ENCODE measurements around the gene EXOC1L. TPM values are rescaled to one million over a fixed set of nuclear protein-coding genes. Genes with fewer than 3 reads are reported as not detected.
"Not testable (repeated sequence)": the region's sequence is repeated elsewhere in the genome, so short reads cannot be mapped to it uniquely, and the experiment has no call there.

Gene EXOC1L
- total RNA-seq, 1 donor from 2014 or later, result not detected

- ChIA-PET POLR2A (no interaction called here), CTCF (no interaction called here)
- Mint-ChIP-seq H3K4me3 (no peak overlapping the region), H3K36me3 (ENCODE audit: low read depth) (no peaks in the 10 kb centered on the region), H3K9me3 (peaks cover 4% of the 10 kb centered on the region), H3K27ac (no peak overlapping the region), H3K27me3 (peaks cover 52% of the 10 kb centered on the region), H3K4me1 (no peaks in the 10 kb centered on the region)
- DNase-seq (no peak), ATAC-seq (ENCODE audit: low read depth) (no peak)
- TF ChIP-seq, protein P1, sequence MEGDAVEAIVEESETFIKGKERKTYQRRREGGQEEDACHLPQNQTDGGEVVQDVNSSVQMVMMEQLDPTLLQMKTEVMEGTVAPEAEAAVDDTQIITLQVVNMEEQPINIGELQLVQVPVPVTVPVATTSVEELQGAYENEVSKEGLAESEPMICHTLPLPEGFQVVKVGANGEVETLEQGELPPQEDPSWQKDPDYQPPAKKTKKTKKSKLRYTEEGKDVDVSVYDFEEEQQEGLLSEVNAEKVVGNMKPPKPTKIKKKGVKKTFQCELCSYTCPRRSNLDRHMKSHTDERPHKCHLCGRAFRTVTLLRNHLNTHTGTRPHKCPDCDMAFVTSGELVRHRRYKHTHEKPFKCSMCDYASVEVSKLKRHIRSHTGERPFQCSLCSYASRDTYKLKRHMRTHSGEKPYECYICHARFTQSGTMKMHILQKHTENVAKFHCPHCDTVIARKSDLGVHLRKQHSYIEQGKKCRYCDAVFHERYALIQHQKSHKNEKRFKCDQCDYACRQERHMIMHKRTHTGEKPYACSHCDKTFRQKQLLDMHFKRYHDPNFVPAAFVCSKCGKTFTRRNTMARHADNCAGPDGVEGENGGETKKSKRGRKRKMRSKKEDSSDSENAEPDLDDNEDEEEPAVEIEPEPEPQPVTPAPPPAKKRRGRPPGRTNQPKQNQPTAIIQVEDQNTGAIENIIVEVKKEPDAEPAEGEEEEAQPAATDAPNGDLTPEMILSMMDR (IDR thresholded peaks at IDR 0.05), result no peak
- intact Hi-C loops (cut with micrococcal nuclease), result no loop called here
Observed at GRCh38 chr4:55838952-55839351, 19.4 kb downstream of the EXOC1L start.

- POLR2A ChIA-PET, result no interaction called here
- ATAC-seq (ENCODE audit: low read depth) (no peak), DNase-seq (no peak)
- Mint-ChIP-seq H3K36me3 (ENCODE audit: low read depth) (no peaks in the 10 kb centered on the region), H3K27me3 (peaks cover 41% of the 10 kb centered on the region), H3K4me3 (no peak overlapping the region), H3K27ac (no peak overlapping the region), H3K4me1 (no peaks in the 10 kb centered on the region), H3K9me3 (peaks cover 4% of the 10 kb centered on the region)
- CTCF ChIA-PET, result no interaction called here
- TF ChIP-seq, protein P1 (IDR thresholded peaks at IDR 0.05), result no peak
- intact Hi-C loops (cut with micrococcal nuclease), result no loop called here
Observed at GRCh38 chr4:55840956-55841355, 21.4 kb downstream of the EXOC1L start.

GRCh38 chr4:55841373-55842239 lies 22.0 kb downstream of the EXOC1L start:
- H3K9me3 Mint-ChIP-seq, result not testable (repeated sequence)

DNA sequence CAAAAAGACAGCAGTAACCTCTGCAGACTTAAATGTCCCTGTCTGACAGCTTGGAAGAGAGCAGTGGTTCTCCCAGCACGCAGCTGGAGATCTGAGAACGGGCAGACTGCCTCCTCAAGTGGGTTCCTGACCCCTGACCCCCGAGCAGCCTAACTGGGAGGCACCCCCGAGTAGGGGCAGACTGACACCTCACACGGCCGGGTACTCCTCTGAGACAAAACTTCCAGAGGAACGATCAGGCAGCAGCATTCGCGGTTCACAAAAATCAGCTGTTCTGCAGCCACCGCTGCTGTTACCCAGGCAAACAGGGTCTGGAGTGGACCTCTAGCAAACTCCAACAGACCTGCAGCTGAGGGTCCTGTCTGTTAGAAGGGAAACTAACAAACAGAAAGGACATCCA lies 22.7 kb downstream of the EXOC1L start:
- intact Hi-C loops (cut with micrococcal nuclease); ATAC-seq (ENCODE audit: low read depth); POLR2A ChIA-PET: not testable (repeated sequence)

More at GRCh38 chr4:55841373-55842239, 22.0 kb downstream of the EXOC1L start:
- intact Hi-C loops (cut with micrococcal nuclease); POLR2A ChIA-PET; H3K4me1 Mint-ChIP-seq; H3K4me3 Mint-ChIP-seq; ATAC-seq (ENCODE audit: low read depth); H3K27ac Mint-ChIP-seq; CTCF ChIA-PET; H3K36me3 Mint-ChIP-seq (ENCODE audit: low read depth); DNase-seq: not testable (repeated sequence)
- peaks cover 35% of the 10 kb centered on the region for H3K27me3 Mint-ChIP-seq

GRCh38 chr4:55849724-55850123 lies 30.1 kb downstream of the EXOC1L start:
- ChIA-PET POLR2A (no interaction called here), CTCF (no interaction called here)
- TF ChIP-seq, protein P1 (IDR thresholded peaks at IDR 0.05), result no peak
- DNase-seq (no peak), ATAC-seq (ENCODE audit: low read depth) (no peak)
- Mint-ChIP-seq H3K9me3 (no peaks in the 10 kb centered on the region), H3K36me3 (ENCODE audit: low read depth) (peaks cover 4% of the 10 kb centered on the region), H3K27ac (no peak overlapping the region), H3K4me1 (peaks cover 10% of the 10 kb centered on the region), H3K4me3 (no peak overlapping the region), H3K27me3 (peaks cover 10% of the 10 kb centered on the region)
- intact Hi-C loops (cut with micrococcal nuclease), result loop anchor here (5.0 kb wide), 2 partner anchors 1128 to 1787 kb away; partner anchors contain the start of genes CHIC2, NOA1 and POLR2B

More for the DNA sequence above, 22.7 kb downstream of the EXOC1L start:
- H3K9me3 Mint-ChIP-seq; H3K36me3 Mint-ChIP-seq (ENCODE audit: low read depth); H3K4me1 Mint-ChIP-seq; DNase-seq; CTCF ChIA-PET; H3K4me3 Mint-ChIP-seq; H3K27ac Mint-ChIP-seq: not testable (repeated sequence)
- peaks cover 33% of the 10 kb centered on the region for H3K27me3 Mint-ChIP-seq

- Mint-ChIP-seq H3K4me1 (peaks cover 10% of the 10 kb centered on the region), H3K9me3 (no peaks in the 10 kb centered on the region), H3K4me3 (no peak overlapping the region), H3K27ac (no peak overlapping the region), H3K27me3 (peaks cover 10% of the 10 kb centered on the region), H3K36me3 (ENCODE audit: low read depth) (peaks cover 6% of the 10 kb centered on the region)
- DNase-seq, result no peak
- TF ChIP-seq, protein P1 (IDR thresholded peaks at IDR 0.05), result no peak
- no peak for ATAC-seq (ENCODE audit: low read depth)
- POLR2A ChIA-PET, result no interaction called here
- CTCF ChIA-PET, result interaction anchor here (0.7 kb wide), 1 partner anchor 15 kb away, joined by 3 read pairs; no protein-coding TSS in a partner anchor
- intact Hi-C loops (cut with micrococcal nuclease), result loop anchor here (2.0 to 5.0 kb wide), 5 partner anchors 505 to 1790 kb away; partner anchors contain the start of genes CHIC2, NOA1, POLR2B and SRD5A3
Observed at GRCh38 chr4:55851885-55852284, 32.3 kb downstream of the EXOC1L start.
